Endothelial cell of umbilical vein (primary cell): ENCODE data around the gene KDM4D. TPM values are rescaled to one million over a fixed set of nuclear protein-coding genes. Genes with fewer than 3 reads are reported as not detected.

Experiments used
- BruUV-seq: library from RNA; stranded (reverse); fragments of 400-500 nt; replicated peaks from 2 replicates; lab custom pipeline; 2021; lab: Mats Ljungman, UMichigan
- CTCF ChIA-PET: fragments of 300-600, 350-600 bp; sonication (Branson Sonifier 250); formaldehyde crosslinking; loops from one replicate; lab custom pipeline; 2021; ENCODE audit warnings: antibody characterized with exemption, inconsistent platforms; lab: Charles Lee
- POLR2A ChIA-PET: fragments of 300-600, 350-600 bp; sonication (Branson Sonifier 250); formaldehyde crosslinking; loops from one replicate; lab custom pipeline; 2021; ENCODE audit warnings: antibody characterized with exemption, inconsistent platforms; lab: Charles Lee
- DNase-seq: peaks from one replicate; pipeline ENCODE4 v3.0.0-alpha.2; 2011; ENCODE audit warnings: low read depth, low spot score
- FAIRE-seq: peaks from 2 replicates; lab custom pipeline; 2011; peaks lifted over from hg19 to GRCh38; lab: Jason Lieb, UNC
- H2AFZ ChIP-seq: 2 replicates; pipeline ENCODE4 v1.6.0; 2012; ENCODE audit warnings: low read depth, low read length, control low read depth, inconsistent platforms
- H3K27ac ChIP-seq: 2 replicates; pipeline ENCODE4 v1.5.1; 2011; ENCODE audit warnings: low read depth, mild to moderate bottlenecking, control low read depth, low read length, moderate library complexity; ENCODE audit not compliant: insufficient read depth
- H3K27me3 ChIP-seq, 2 experiments: 2 replicates each; pipeline versions ENCODE4 v1.6.0 to v1.6.1; 2011; ENCODE audit warnings: low read length in 2 of 2, mixed read lengths in 1 of 2; ENCODE audit not compliant: control insufficient read depth in 2 of 2, insufficient read depth in 2 of 2
- H3K36me3 ChIP-seq, 2 experiments: 2 replicates in 1 of 2; 3 replicates in 1 of 2; pipeline ENCODE4 v1.5.1; 2011; ENCODE audit warnings: low read length in 2 of 2, mild to moderate bottlenecking in 1 of 2, moderate library complexity in 1 of 2; ENCODE audit not compliant: control insufficient read depth in 2 of 2, insufficient read depth in 2 of 2; ENCODE audit errors: extremely low read depth in 1 of 2
- H3K4me1 ChIP-seq: 3 replicates; pipeline ENCODE4 v1.5.1; 2011; ENCODE audit warnings: mild to moderate bottlenecking, low read length; ENCODE audit not compliant: control insufficient read depth, insufficient read depth; ENCODE audit errors: extremely low read depth
- H3K4me2 ChIP-seq: 2 replicates; pipeline ENCODE4 v1.6.1; 2011; ENCODE audit warnings: low read length, control low read depth, mixed read lengths; ENCODE audit not compliant: insufficient read depth
- H3K4me3 ChIP-seq, 3 experiments: fragments of 200-600 bp in 1 of 3; sonication (generic), shearing (Covaris generic) in 1 of 3; replicated peaks in 1 of 3; 2 replicates each; pipeline ENCODE4 v1.5.1; 2011 to 2016; ENCODE audit warnings: control low read depth in 3 of 3, low read length in 3 of 3, mild to moderate bottlenecking in 2 of 3, inconsistent platforms in 1 of 3, low read depth in 1 of 3, moderate library complexity in 1 of 3; ENCODE audit not compliant: insufficient read depth in 1 of 3
- H3K79me2 ChIP-seq: 2 replicates; pipeline ENCODE4 v1.6.0; 2012; ENCODE audit warnings: low read length, inconsistent platforms; ENCODE audit not compliant: control insufficient read depth, insufficient read depth
- H3K9ac ChIP-seq: replicated peaks from 2 replicates; pipeline ENCODE3; 2011; ENCODE audit warnings: low read length, control low read depth; ENCODE audit not compliant: insufficient read depth; ENCODE audit errors: extremely low read depth
- H3K9me1 ChIP-seq: replicated peaks from 3 replicates; pipeline ENCODE4 v1.6.0; 2011; ENCODE audit warnings: mild to moderate bottlenecking, low read length; ENCODE audit not compliant: control insufficient read depth, insufficient read depth; ENCODE audit errors: extremely low read depth
- H3K9me3 ChIP-seq: replicated peaks from 2 replicates; pipeline ENCODE4 v1.5.1; 2012; ENCODE audit warnings: low read length, inconsistent platforms; ENCODE audit not compliant: control insufficient read depth, insufficient read depth
- H4K20me1 ChIP-seq: replicated peaks from 2 replicates; pipeline ENCODE3; 2011; ENCODE audit warnings: mild to moderate bottlenecking, low read length; ENCODE audit not compliant: control insufficient read depth, insufficient read depth; ENCODE audit errors: extremely low read depth
- EZH2 ChIP-seq: IDR thresholded peaks from 2 replicates; pipeline ENCODE4 v1.6.1; 2012; ENCODE audit warnings: borderline replicate concordance, low read depth, mild to moderate bottlenecking, moderate library complexity, low read length, inconsistent platforms; ENCODE audit not compliant: severe bottlenecking
- FOS ChIP-seq: IDR thresholded peaks from 2 replicates; pipeline ENCODE4 v1.6.1; 2011; ENCODE audit warnings: mild to moderate bottlenecking, low read length, moderate library complexity, borderline replicate concordance; ENCODE audit not compliant: insufficient read depth
- GATA2 ChIP-seq: IDR thresholded peaks from 2 replicates; pipeline ENCODE4 v1.7.0; 2011; ENCODE audit warnings: low read depth, mild to moderate bottlenecking, moderate library complexity, mixed read lengths, low read length; ENCODE audit not compliant: insufficient read length, insufficient read depth
- JUN ChIP-seq: IDR thresholded peaks from 2 replicates; pipeline ENCODE4 v1.6.1; 2011; ENCODE audit warnings: borderline replicate concordance, low read depth; ENCODE audit not compliant: insufficient read length, insufficient read depth
- MYC ChIP-seq: IDR thresholded peaks from one replicate; pipeline ENCODE4 v1.6.1; 2011; ENCODE audit warnings: mild to moderate bottlenecking, low read depth, low read length
- POLR2A ChIP-seq: IDR thresholded peaks from 2 replicates; pipeline ENCODE4 v1.6.1; 2012; ENCODE audit warnings: low read depth, mild to moderate bottlenecking, control low read depth, low read length
- POLR2AphosphoS5 ChIP-seq: IDR thresholded peaks from 2 replicates; pipeline ENCODE4 v1.6.1; 2012; ENCODE audit warnings: low read depth, mild to moderate bottlenecking, control low read depth, low read length, moderate library complexity; ENCODE audit not compliant: insufficient read depth
- dilution Hi-C: fragments of 300-500 bp; cut with MboI; formaldehyde crosslinking; loops from one replicate; pipeline ENCODE4 v1.15.0; 2019; ENCODE audit warnings: low sequenced_read_pairs; ENCODE audit not compliant: extremely low pct_ligation_motif_present
- intact Hi-C: fragments of 100-400 bp; cut with micrococcal nuclease; formaldehyde crosslinking; loops from one replicate; pipeline ENCODE4 v1.10.0; 2022
- polyA plus RNA-seq, 4 experiments: library from polyadenylated mRNA; depleted of rRNA in 3 of 4; stranded (reverse) in 3 of 4; unstranded in 1 of 4; fragments of >200 nt; gene quantifications; 2 replicates each; pipeline versions ENCODE4 v1.2.1 to v1.2.3, GENCODE V29; 2011 to 2012; ENCODE audit warnings: missing spikeins in 1 of 4
- total RNA-seq: library from RNA; stranded (reverse); gene quantifications from 2 replicates; pipeline ENCODE4 v1.2.3, GENCODE V29; 2021
- TF ChIP-seq, protein P1 (sequence below): IDR thresholded peaks from 2 replicates; pipeline ENCODE4 v1.6.1; 2011; ENCODE audit not compliant: insufficient read depth, insufficient read length
- TF ChIP-seq, protein P2 (sequence below), 2 donors: IDR thresholded peaks; 1 replicate in 1 of 2; 2 replicates in 1 of 2; pipeline ENCODE4 v1.5.1; 2011; ENCODE audit warnings: low read length in 2 of 2, mild to moderate bottlenecking in 2 of 2, moderate library complexity in 2 of 2, control low read depth in 1 of 2, inconsistent platforms in 1 of 2, low read depth in 1 of 2; ENCODE audit not compliant: insufficient read depth in 1 of 2; ENCODE audit errors: extremely low read depth in 1 of 2

Gene KDM4D
- total and polyA plus RNA-seq, 2 donors (not counting 3 experiments of a cell fraction or from before 2014, with no cell fraction given), result 1.0 to 1.3 TPM

DNA sequence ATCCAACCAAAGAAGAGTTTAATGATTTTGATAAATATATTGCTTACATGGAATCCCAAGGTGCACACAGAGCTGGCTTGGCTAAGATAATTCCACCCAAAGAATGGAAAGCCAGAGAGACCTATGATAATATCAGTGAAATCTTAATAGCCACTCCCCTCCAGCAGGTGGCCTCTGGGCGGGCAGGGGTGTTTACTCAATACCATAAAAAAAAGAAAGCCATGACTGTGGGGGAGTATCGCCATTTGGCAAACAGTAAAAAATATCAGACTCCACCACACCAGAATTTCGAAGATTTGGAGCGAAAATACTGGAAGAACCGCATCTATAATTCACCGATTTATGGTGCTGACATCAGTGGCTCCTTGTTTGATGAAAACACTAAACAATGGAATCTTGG is 23.9 kb downstream of the KDM4D start:
- no peak overlapping the region for H3K4me2 ChIP-seq
- no peaks in the 10 kb centered on the region for H3K79me2 ChIP-seq
- DNase-seq (no peak), FAIRE-seq (no peak)
- H3K27ac ChIP-seq, result no peak overlapping the region
- no TSS peak for BruUV-seq
- TF ChIP-seq, protein P1, sequence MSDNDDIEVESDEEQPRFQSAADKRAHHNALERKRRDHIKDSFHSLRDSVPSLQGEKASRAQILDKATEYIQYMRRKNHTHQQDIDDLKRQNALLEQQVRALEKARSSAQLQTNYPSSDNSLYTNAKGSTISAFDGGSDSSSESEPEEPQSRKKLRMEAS, result no peak
- no peak for TF ChIP-seq JUN
- no peak for TF ChIP-seq POLR2AphosphoS5
- no peak for TF ChIP-seq MYC
- no peak for TF ChIP-seq POLR2A
- no peak for TF ChIP-seq FOS
- TF ChIP-seq, protein P2, sequence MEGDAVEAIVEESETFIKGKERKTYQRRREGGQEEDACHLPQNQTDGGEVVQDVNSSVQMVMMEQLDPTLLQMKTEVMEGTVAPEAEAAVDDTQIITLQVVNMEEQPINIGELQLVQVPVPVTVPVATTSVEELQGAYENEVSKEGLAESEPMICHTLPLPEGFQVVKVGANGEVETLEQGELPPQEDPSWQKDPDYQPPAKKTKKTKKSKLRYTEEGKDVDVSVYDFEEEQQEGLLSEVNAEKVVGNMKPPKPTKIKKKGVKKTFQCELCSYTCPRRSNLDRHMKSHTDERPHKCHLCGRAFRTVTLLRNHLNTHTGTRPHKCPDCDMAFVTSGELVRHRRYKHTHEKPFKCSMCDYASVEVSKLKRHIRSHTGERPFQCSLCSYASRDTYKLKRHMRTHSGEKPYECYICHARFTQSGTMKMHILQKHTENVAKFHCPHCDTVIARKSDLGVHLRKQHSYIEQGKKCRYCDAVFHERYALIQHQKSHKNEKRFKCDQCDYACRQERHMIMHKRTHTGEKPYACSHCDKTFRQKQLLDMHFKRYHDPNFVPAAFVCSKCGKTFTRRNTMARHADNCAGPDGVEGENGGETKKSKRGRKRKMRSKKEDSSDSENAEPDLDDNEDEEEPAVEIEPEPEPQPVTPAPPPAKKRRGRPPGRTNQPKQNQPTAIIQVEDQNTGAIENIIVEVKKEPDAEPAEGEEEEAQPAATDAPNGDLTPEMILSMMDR (IDR thresholded peaks at IDR 0.05; ENCODE audit: extremely low read depth in 1 of 2, insufficient read depth in 1 of 2, low read depth in 1 of 2, low read length in 2 of 2), result no peak
- no peak for TF ChIP-seq GATA2
- no peak for TF ChIP-seq EZH2
- no peaks in the 10 kb centered on the region for H3K36me3 ChIP-seq
- no peak overlapping the region for H2AFZ ChIP-seq
- no peaks in the 10 kb centered on the region for H3K4me1 ChIP-seq
- CTCF ChIA-PET, result no interaction called here
- H3K4me3 ChIP-seq, result no peak overlapping the region
- H4K20me1 ChIP-seq, result no peaks in the 10 kb centered on the region
- H3K9me3 ChIP-seq, result no peaks in the 10 kb centered on the region
- dilution Hi-C loops, result no loop called here
- POLR2A ChIA-PET, result no interaction called here
- H3K27me3 ChIP-seq, result no peaks in the 10 kb centered on the region
- H3K9ac ChIP-seq, result no peak overlapping the region
- intact Hi-C loops, result no loop called here
- H3K9me1 ChIP-seq, result no peaks in the 10 kb centered on the region
